Astrocyte (in vitro differentiated cells and primary cell): ENCODE results near the gene PNPT1.

Experiments used
- CTCF ChIP-seq: IDR thresholded peaks from 2 replicates; pipeline ENCODE4 v1.5.1; 2011; ENCODE audit warnings: low read depth, mild to moderate bottlenecking, inconsistent platforms, low read length, moderate library complexity; ENCODE audit not compliant: insufficient read depth
- EZH2 ChIP-seq: IDR thresholded peaks from 2 replicates; pipeline ENCODE4 v1.6.1; 2012; ENCODE audit warnings: mild to moderate bottlenecking, low read length, inconsistent platforms; ENCODE audit not compliant: insufficient read depth

GRCh38 chr2:55604027-55604565, 89.5 kb downstream of the PNPT1 start:
- TF ChIP-seq CTCF, result no peak
- TF ChIP-seq EZH2, result no peak
